ENCODE measurements around the gene LAPTM5.

LAPTM5 gene

GRCh38 chr1:30728832-30729638 lies 28.5 kb downstream of the LAPTM5 start:
- DNase-seq (ENCODE audit: low spot score), result no peak

GRCh38 chr1:30728340-30728739 lies 29.2 kb downstream of the LAPTM5 start:
- no peak for DNase-seq (ENCODE audit: low spot score)

GRCh38 chr1:30727824-30728223 lies 29.8 kb downstream of the LAPTM5 start:
- no peak for DNase-seq (ENCODE audit: low spot score)

DNA sequence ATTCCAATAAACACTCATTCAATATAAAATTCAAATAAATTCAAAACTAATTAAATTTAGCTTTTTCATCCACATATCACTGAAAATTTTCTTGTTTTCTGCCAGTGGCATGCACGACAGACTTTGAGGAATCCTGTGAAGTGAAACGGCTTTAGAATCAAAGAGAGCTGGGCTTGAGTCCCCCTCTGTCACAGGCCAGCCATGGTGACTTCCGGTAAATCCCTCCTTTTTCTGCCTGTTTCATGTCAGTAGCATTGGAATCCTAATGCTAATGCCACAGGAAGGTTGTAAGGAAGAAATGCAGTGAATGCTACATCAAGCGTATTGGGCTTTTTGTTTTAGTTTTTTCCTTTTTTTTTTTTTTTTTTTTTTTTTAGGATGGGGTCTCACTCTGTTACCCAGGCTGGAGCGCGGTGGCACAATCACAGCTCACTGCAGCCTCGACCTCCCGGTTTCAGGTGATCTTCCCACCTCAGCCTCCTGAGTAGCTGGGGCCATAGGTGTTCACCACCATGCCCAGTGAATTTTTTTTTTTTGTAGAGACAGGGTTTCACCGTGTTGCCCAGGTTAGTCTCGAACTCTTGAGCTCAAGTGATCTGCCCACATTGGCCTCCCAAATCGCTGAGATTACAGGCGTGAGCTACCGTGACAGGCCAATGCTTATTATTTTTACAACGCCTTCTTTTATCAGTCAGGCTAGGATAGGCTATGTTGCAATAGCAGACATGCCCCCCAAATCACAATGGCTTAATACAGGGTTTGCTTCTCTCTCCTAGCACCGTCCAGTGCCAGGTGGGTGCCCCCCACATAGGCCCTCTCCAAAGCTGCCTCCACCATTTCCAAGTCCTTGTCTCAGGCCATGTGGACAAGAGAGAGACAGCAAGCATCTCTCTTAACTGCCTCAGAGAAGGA lies 30.5 kb downstream of the LAPTM5 start:
- DNase-seq (ENCODE audit: low spot score), result no peak

DNA sequence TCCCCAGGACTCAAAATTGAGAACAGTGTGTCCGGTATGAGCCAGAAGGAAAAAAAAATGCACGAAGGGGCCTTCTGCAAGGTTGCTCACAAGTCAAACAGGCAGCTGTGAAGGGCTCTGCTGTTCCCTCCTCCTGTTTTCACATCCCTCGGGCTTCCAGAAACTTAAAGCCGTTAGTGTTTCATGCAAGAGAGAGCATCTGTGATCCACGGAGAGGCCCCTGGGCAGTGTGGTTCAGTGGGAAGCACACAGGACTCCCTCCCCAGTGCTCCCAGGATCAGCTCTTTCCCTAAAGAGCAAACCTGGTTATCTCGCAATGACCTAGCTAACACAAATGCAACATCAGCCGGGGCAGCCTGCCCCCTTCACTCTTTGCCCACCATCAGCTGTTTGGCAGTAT lies 31.3 kb downstream of the LAPTM5 start:
- no peak for DNase-seq (ENCODE audit: low spot score)

GRCh38 chr1:30725450-30726095 lies 32.0 kb downstream of the LAPTM5 start:
- no peak for DNase-seq (ENCODE audit: low spot score)

DNA sequence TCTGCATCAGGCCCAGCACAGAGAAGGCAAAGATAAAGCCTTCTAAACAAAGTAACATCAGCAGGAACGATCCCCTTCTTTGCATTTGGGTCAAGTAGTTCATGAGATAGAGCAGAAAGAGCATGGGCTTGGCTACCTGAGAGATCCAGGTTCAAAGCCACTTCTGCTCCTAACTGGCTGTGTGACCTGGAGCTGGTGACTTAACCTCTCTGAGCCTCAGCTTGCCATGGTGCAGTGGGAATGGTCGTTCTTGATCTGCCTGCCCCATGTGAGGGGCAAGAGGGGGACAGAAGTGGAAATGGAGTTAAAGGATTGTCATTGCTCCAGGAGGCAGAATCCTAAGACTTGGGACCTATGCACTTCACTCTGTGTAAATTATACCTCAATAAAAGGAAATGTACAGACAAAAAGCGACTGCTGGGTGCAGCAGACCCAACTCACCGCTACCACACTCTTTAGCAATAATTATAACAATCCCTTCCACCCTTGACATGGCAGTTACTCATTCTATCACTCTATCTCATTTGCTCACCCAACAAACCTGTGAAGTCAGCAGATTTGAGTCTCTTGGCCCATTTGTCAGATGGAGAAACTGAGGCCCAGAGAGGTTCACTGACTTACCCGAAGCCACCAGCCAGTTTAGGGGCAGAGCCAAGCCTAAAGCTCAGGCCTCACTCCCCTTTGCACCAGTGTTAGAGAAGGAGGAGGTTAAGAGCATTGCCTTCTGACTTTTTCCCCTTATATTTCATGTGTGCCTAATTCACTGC lies 32.7 kb downstream of the LAPTM5 start:
- DNase-seq (ENCODE audit: low spot score), result no peak

- DNase-seq (ENCODE audit: low spot score), result no peak
Measured at GRCh38 chr1:30724175-30724574, 33.4 kb downstream of the LAPTM5 start.

DNA sequence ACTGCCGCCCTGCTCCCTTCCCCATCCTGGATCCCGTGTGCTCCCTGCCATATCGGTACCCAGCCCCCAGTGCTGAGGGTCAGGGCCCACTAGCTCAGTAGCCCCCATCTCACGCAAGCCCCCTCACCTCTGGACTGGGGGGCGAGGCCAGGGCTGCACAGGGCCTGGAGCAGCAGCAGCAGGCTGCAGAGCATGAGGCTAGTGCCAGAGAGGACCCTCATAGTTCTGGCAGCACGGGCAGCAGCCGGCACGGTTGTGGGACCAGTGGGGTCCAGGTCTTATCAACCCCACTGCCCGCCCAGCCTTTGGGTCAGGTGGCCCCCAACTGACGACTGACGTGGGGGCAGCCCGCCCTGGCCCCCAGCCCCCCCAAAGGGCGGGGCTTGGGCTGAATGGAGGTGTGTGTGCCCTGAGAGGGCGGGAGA lies 34.2 kb downstream of the LAPTM5 start, which contains the start of gene MATN1:
TSS of gene MATN1 (minus strand) at position 255 of the 425 bp plus-strand sequence. CDS start at position 221, 34 bp downstream.
- no peak for DNase-seq (ENCODE audit: low spot score)

DNA sequence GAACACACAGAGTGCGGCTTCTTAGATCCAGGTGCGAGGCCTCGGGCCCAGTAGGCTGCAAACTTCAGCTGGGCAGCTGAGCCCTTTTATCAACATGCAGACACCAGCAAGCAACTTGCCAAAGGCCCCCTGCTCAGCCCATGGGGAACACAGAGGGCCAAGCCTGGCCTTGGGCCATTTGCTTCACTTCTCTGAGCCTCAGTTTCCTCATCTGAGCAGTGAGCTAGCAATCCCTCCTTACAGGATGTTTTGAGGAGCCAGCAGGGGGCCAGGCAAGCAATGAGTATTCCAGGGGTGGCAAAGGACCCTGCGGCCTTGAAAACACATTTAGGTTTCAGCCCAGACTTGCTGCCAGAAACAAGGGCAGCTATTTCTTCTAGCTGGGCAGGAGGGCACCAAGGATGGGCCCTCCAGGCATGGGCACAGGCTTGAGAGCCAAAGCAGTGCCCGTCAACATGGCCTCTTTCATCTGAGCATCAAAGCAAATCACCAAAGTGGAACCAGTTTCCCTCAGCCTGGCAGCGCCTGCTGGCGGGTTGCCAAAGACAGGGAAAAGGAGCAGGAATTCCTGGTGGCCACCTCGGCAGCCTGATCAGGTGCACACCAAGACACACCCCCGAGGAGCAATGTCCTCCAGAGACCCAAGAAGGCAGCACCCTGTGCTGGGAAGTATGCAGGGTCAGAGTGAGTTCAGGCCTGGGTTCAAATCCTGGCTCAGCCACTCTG lies 35.6 kb downstream of the LAPTM5 start:
- DNase-seq (ENCODE audit: low spot score), result no peak

- DNase-seq (ENCODE audit: low spot score), result no peak
Measured at GRCh38 chr1:30721341-30721793, 36.2 kb downstream of the LAPTM5 start.

DNA sequence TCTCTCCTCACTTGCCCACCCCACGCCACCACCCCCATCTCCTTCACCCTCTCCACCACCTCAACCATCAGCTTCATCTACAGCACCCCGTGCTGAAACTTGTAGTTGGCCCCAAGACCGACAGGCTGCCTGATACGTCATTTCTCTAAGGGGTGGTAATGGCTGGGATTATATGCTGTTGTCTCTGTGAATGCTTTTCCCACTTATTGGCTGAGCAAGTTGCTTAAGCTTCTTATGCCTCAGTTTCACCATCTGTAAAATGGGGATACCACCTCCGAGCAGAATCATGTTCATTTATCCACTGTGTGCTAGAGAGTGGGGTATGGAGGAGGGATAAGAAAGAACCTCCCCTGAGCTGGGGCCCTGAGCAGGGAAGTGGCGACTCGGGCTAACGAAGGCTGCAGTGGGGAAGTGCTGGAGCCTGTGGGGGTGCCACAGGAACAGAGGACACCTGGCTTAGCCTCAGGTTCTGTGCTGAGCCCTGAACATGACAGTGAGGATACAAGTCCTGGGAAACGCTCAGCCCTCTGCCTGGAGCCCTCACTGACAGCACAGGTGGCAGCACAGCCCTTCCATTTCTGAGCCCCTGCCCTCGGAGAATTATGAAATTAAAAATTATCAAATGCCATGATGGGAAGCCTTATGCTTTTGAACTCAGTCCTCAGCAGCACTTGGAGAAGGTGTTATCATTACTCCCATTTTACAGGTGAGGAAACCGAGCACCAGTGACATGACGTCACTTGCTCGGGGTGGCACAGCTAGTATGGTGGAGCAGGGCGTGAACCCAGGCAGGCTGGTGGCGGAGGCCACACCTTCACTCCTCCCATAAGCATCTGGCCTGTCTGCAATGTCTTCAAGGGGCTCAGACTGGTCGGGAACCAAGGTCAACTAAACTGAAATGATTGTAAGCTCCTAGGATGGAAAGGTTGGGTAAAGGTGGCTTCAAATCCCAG lies 37.0 kb downstream of the LAPTM5 start:
- no peak for DNase-seq (ENCODE audit: low spot score)

- peak; percentile 78 for DNase-seq (ENCODE audit: low spot score)
Measured at GRCh38 chr1:30719406-30720270, 37.9 kb downstream of the LAPTM5 start.

DNA sequence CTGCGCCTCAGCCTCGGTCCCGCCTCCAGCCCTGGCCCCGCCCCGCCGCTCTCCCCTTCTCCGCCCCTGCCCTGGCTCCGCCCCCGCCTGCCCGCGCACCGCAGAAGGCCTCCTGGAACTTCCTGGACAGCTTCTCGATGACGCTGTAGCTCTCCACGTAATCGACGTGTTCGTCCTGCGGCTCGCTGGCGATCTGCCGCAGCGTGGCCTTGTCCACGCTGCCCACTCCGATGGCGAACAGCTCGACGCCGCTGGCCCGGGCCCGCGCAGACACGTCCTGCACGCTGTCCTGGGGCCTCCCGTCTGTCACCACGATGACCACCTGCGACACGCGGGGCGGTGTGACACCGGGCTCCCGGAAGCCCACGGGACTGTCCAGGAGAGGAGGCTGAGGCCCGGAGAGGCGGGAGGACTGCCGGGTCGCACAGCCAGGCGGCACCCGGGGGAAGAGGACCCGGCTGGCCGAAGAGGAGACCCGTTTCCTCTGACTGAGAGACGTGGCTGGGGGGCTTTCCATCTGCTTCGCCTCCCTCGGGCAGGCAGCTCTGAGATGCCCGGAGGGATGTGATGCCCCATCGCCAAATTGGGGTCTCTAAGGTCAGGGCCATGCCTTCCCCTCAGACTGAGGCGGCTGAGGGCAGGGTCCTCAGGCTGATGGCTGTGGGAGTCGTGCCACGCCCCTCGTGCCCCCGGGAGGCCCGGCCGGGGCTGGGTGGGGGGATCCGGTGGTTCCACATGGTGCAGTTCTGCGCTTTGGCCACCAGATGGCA lies 38.8 kb downstream of the LAPTM5 start:
- DNase-seq (ENCODE audit: low spot score), result peak; percentile 95

- DNase-seq (ENCODE audit: low spot score), result peak; percentile 100
Measured at GRCh38 chr1:30718091-30718635, 39.4 kb downstream of the LAPTM5 start.

DNA sequence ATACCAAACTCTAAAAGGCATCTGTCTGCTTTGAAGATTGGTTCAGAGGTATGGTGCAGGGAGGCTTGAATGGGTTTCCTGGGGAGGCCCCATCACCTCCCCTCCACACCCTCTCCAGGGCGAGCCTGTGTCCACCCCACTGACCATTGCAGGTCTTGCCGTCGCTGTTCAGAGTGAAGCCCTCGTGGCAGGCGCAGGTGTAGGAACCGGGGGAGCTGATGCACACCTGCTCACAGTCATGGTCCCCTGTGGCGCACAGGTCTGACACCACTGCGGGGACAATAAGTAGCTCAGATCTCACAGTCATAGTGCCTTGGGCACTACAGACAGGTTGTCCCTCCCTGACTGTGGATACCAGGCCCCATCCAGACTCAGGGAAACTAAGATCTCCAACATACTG lies 40.9 kb downstream of the LAPTM5 start:
- no peak for DNase-seq (ENCODE audit: low spot score)

DNA sequence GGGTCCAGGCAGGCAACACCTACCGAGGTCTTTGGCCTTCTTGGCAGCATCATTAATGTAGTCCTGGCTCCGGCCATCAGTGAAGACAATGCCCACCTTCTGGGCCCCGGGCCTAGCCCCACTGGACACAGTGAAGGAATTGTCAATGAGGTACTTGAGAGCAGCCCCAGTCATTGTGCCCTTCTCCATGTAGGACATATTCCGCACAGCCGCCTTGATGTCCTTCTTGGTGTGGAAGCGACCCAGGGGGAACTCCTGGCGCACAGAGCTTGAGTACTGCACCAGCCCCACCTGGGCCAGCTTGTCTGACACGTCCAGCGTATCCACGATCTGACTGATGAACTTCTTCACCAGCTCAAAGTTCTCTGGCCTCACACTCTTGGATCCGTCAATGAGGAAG lies 41.7 kb downstream of the LAPTM5 start:
- no peak for DNase-seq (ENCODE audit: low spot score)

GRCh38 chr1:30715216-30715615 lies 42.4 kb downstream of the LAPTM5 start:
- DNase-seq (ENCODE audit: low spot score), result no peak
